ENCODE measurements around the gene KNTC1. TPM values are rescaled to one million over a fixed set of nuclear protein-coding genes. Genes with fewer than 3 reads are reported as not detected.

Gene KNTC1
- total RNA-seq, 1 experiment from 2014 or later: 71.3 TPM

DNA sequence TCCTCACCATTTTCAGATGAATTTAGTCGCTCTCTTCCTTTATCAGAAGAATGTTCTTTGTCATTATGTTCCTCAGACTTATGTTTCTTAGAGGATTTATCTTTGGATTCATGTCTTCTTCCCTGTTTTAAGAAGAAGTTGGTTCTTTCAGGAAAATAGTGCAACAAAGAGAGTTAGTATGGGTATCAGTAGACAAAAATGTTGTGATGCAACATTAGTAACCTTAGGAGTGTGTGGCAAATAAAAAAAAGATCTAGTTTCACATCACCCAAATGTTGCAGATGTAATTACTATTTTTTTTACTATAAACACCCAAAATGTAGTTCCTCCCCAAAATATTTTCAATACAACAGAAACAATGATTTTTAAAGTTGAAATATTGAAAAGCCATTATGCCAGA is 8.1 kb upstream of the KNTC1 start:
- H2BK15ac ChIP-seq (ENCODE audit: low read depth, low read length): no peak overlapping the region
- no peak overlapping the region for H4K91ac ChIP-seq (ENCODE audit: insufficient read length, low read depth, low read length)
- H3K14ac ChIP-seq (ENCODE audit: insufficient read depth, low read length): no peak overlapping the region
- Mint-ChIP-seq H3K4me3 (no peak overlapping the region), H3K9me3 (no peaks in the 10 kb centered on the region), H3K4me1 (peaks cover 7 to 8% of the 10 kb centered on the region in 2 experiments), H3K27me3 (ENCODE audit: low read depth) (no peaks in the 10 kb centered on the region; the same call in 1 of the 2 replicates), H3K36me3 (ENCODE audit: insufficient read depth in 1 of 3, low read depth in 3 of 3) (peaks cover 73 to 93% (median 91%) of the 10 kb centered on the region in 3 experiments), H3K27ac (peak overlapping the region in 1 of 3 experiments; percentile 48; a peak in 1 of 7 replicates)
- no peak overlapping the region for H4K8ac ChIP-seq (replicated peaks; ENCODE audit: insufficient read length, low read depth, low read length)
- no peak overlapping the region for H3K56ac ChIP-seq (ENCODE audit: insufficient read length, low read depth, low read length)
- H3K27me3 ChIP-seq (ENCODE audit: insufficient read depth, low read length): no peaks in the 10 kb centered on the region
- H3T11ph ChIP-seq (ENCODE audit: low read length): no peak overlapping the region
- no peaks in the 10 kb centered on the region for H3K4me1 ChIP-seq (ENCODE audit: insufficient read depth, low read length)
- no peak overlapping the region for H3K18ac ChIP-seq (ENCODE audit: insufficient read length, low read depth, low read length)
- TF ChIP-seq, protein P1, sequence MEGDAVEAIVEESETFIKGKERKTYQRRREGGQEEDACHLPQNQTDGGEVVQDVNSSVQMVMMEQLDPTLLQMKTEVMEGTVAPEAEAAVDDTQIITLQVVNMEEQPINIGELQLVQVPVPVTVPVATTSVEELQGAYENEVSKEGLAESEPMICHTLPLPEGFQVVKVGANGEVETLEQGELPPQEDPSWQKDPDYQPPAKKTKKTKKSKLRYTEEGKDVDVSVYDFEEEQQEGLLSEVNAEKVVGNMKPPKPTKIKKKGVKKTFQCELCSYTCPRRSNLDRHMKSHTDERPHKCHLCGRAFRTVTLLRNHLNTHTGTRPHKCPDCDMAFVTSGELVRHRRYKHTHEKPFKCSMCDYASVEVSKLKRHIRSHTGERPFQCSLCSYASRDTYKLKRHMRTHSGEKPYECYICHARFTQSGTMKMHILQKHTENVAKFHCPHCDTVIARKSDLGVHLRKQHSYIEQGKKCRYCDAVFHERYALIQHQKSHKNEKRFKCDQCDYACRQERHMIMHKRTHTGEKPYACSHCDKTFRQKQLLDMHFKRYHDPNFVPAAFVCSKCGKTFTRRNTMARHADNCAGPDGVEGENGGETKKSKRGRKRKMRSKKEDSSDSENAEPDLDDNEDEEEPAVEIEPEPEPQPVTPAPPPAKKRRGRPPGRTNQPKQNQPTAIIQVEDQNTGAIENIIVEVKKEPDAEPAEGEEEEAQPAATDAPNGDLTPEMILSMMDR (conservative IDR thresholded peaks at IDR 0.05): no peak
- H3K27ac ChIP-seq (ENCODE audit: insufficient read length, low read depth, low read length): no peak overlapping the region
- no peak overlapping the region for H3K23ac ChIP-seq (ENCODE audit: insufficient read length, low read depth, low read length)
- H3K79me2 ChIP-seq (ENCODE audit: insufficient read depth, low read length): peaks cover 18% of the 10 kb centered on the region
- no peak overlapping the region for H2BK20ac ChIP-seq (ENCODE audit: low read depth, low read length, poor library complexity, severe bottlenecking)
- H2AK5ac ChIP-seq (ENCODE audit: insufficient read length, low read length): no peak overlapping the region
- no peak overlapping the region for H3K4me2 ChIP-seq (ENCODE audit: insufficient read depth, insufficient read length, low read length)
- no peaks in the 10 kb centered on the region for H4K20me1 ChIP-seq (ENCODE audit: control insufficient read depth, insufficient read depth, insufficient read length)
- peaks cover 11% of the 10 kb centered on the region for H3K79me1 ChIP-seq (ENCODE audit: insufficient read depth, low read depth, low read length, poor library complexity, severe bottlenecking)
- no peak overlapping the region for H4K5ac ChIP-seq (ENCODE audit: insufficient read length, low read depth, low read length)
- H3K9ac ChIP-seq (ENCODE audit: extremely low read depth, insufficient read length, low read length): no peak overlapping the region
- no peak overlapping the region for H2BK12ac ChIP-seq (ENCODE audit: insufficient read length, low read depth, low read length)
- no CpG with 5 or more reads among the region's 1 CpG for WGBS (ENCODE audit: extremely low coverage, insufficient read length, low lambda C conversion rate)
- H3K23me2 ChIP-seq (ENCODE audit: insufficient read length, low read depth, low read length, poor library complexity, severe bottlenecking): no peaks in the 10 kb centered on the region
- no peak for DNase-seq
- no peaks in the 10 kb centered on the region for H3K9me3 ChIP-seq (ENCODE audit: control insufficient read depth, low read depth, low read length)
- H2AFZ ChIP-seq (ENCODE audit: low read length): no peak overlapping the region
- H3K4ac ChIP-seq (ENCODE audit: low read depth, low read length): no peak overlapping the region
- no peak overlapping the region for H2BK5ac ChIP-seq (ENCODE audit: insufficient read length, low read length)
- no peak overlapping the region for H2BK120ac ChIP-seq (ENCODE audit: low read depth, low read length, poor library complexity, severe bottlenecking)

Measured in H9 (cell line).